HepG2 (cell line): ENCODE data around the gene OARD1. TPM values are rescaled to one million over a fixed set of nuclear protein-coding genes. Genes with fewer than 3 reads are reported as not detected.

Experiments
- GATAD2A ChIP-seq: IDR thresholded peaks from 2 replicates; pipeline ENCODE4 v1.6.1; 2016
- GZF1 ChIP-seq: sonication (generic); formaldehyde crosslinking; IDR thresholded peaks from 2 replicates; pipeline ENCODE4 v1.5.1; 2020; ENCODE audit warnings: mild to moderate bottlenecking, missing genetic modification reagents
- HNRNPUL1 ChIP-seq: fragments of 200-400 bp; formaldehyde crosslinking; IDR thresholded peaks from 2 replicates; pipeline ENCODE4 v1.6.1; 2017; ENCODE audit warnings: low read depth, mild to moderate bottlenecking, low read length, moderate library complexity
- IRF2 ChIP-seq: IDR thresholded peaks from 2 replicates; pipeline ENCODE4 v1.6.1; 2018; ENCODE audit warnings: missing genetic modification reagents, missing compliant biosample characterization
- MAFK ChIP-seq, 2 experiments: IDR thresholded peaks in 1 of 2; conservative IDR thresholded peaks in 1 of 2; 2 replicates each; pipeline ENCODE4 v1.6.1; 2011; ENCODE audit warnings: improper control_type of control experiment in 2 of 2, low read length in 2 of 2
- NFE2L1 ChIP-seq: sonication (generic); formaldehyde crosslinking; IDR thresholded peaks from 2 replicates; pipeline ENCODE4 v1.4.0; 2020; ENCODE audit warnings: missing genetic modification reagents, mild to moderate bottlenecking, borderline replicate concordance
- ONECUT2 ChIP-seq: sonication (generic); formaldehyde crosslinking; IDR thresholded peaks from 2 replicates; pipeline ENCODE4 v1.4.0; 2020; ENCODE audit warnings: missing genetic modification reagents
- POGZ ChIP-seq: sonication (generic); formaldehyde crosslinking; IDR thresholded peaks from 2 replicates; pipeline ENCODE4 v1.4.0; 2020; ENCODE audit warnings: mild to moderate bottlenecking, missing genetic modification reagents
- SOX13 ChIP-seq, 3 experiments: fragments of 450-650 bp in 1 of 3; sonication (generic) in 1 of 3; formaldehyde crosslinking in 1 of 3; IDR thresholded peaks in 2 of 3; conservative IDR thresholded peaks in 1 of 3; 2 replicates each; pipeline versions ENCODE4 v1.5.0 to v1.6.1; 2016 to 2020; ENCODE audit warnings: antibody characterized with exemption in 1 of 3, mild to moderate bottlenecking in 1 of 3, missing compliant biosample characterization in 1 of 3, missing genetic modification reagents in 1 of 3, moderate library complexity in 1 of 3
- YEATS4 ChIP-seq: sonication (generic); formaldehyde crosslinking; IDR thresholded peaks from 2 replicates; pipeline ENCODE4 v1.4.0; 2020; ENCODE audit warnings: missing genetic modification reagents, borderline replicate concordance
- ZBTB43 ChIP-seq: sonication (generic); formaldehyde crosslinking; conservative IDR thresholded peaks from 2 replicates; pipeline ENCODE4 v1.4.0; 2020; ENCODE audit warnings: missing genetic modification reagents
- ZFP37 ChIP-seq: sonication (generic); formaldehyde crosslinking; IDR thresholded peaks from 2 replicates; pipeline ENCODE4 v1.4.0; 2020; ENCODE audit warnings: missing genetic modification reagents, borderline replicate concordance
- ZMAT5 ChIP-seq: sonication (generic); formaldehyde crosslinking; IDR thresholded peaks from 2 replicates; pipeline ENCODE4 v1.5.0; 2020; ENCODE audit warnings: mild to moderate bottlenecking, low read depth, missing genetic modification reagents, borderline replicate concordance
- ZNF331 ChIP-seq: sonication (generic); formaldehyde crosslinking; IDR thresholded peaks from 2 replicates; pipeline ENCODE4 v1.4.0; 2020; ENCODE audit warnings: missing genetic modification reagents
- ZNF33B ChIP-seq: sonication (generic); formaldehyde crosslinking; IDR thresholded peaks from 2 replicates; pipeline ENCODE4 v1.5.1; 2020; ENCODE audit warnings: mild to moderate bottlenecking, missing genetic modification reagents
- ZNF547 ChIP-seq: sonication (generic); formaldehyde crosslinking; IDR thresholded peaks from 2 replicates; pipeline ENCODE4 v1.5.1; 2020; ENCODE audit warnings: mild to moderate bottlenecking, missing genetic modification reagents
- ZNF576 ChIP-seq: sonication (generic); formaldehyde crosslinking; IDR thresholded peaks from 2 replicates; pipeline ENCODE4 v1.4.0; 2020; ENCODE audit warnings: mild to moderate bottlenecking, missing genetic modification reagents
- ZNF644 ChIP-seq: IDR thresholded peaks from 2 replicates; pipeline ENCODE4 v1.6.1; 2016; ENCODE audit warnings: low read depth
- ZNF772 ChIP-seq: sonication (generic); formaldehyde crosslinking; IDR thresholded peaks from 2 replicates; pipeline ENCODE4 v1.5.0; 2020; ENCODE audit warnings: mild to moderate bottlenecking, missing genetic modification reagents
- polyA plus RNA-seq, 8 experiments: library from polyadenylated mRNA; depleted of rRNA in 3 of 8; stranded (reverse) in 7 of 8; unstranded in 1 of 8; fragments of >200 nt; fragmentation: Illumina TruSeq in 4 of 8; extraction: Trizol in 4 of 8; gene quantifications; 2 replicates each; pipeline versions ENCODE4 v1.2.1 to v1.2.3, GENCODE V29; 2011 to 2016; ENCODE audit warnings: low read depth in 4 of 8, missing spikeins in 1 of 8, mixed read lengths in 1 of 8; ENCODE audit not compliant: insufficient read depth in 1 of 8
- total RNA-seq, 5 experiments: library from RNA; depleted of rRNA; stranded (reverse); fragments of >200 nt; fragmentation: Illumina TruSeq; extraction: Trizol; gene quantifications; 2 replicates each; pipeline ENCODE4 v1.2.3, GENCODE V29; 2016; ENCODE audit warnings: low read depth in 1 of 5
- TF ChIP-seq, protein P1 (sequence below): IDR thresholded peaks from 2 replicates; pipeline ENCODE4 v1.6.1; 2016; ENCODE audit warnings: low read depth, borderline replicate concordance
- TF ChIP-seq, protein P2 (sequence below): sonication (generic); formaldehyde crosslinking; IDR thresholded peaks from 2 replicates; pipeline ENCODE4 v1.5.0; 2020; ENCODE audit warnings: missing genetic modification reagents, mild to moderate bottlenecking, borderline replicate concordance
- TF ChIP-seq, protein P3 (sequence below): sonication (generic); formaldehyde crosslinking; IDR thresholded peaks from 2 replicates; pipeline ENCODE4 v1.4.0; 2020; ENCODE audit warnings: low read depth, missing genetic modification reagents

Gene OARD1
- total and polyA plus RNA-seq, 2 of the 13 experiments (the other 11 are each of a cell fraction or from before 2014, with no cell fraction given), result 18.4 to 49.0 TPM

DNA sequence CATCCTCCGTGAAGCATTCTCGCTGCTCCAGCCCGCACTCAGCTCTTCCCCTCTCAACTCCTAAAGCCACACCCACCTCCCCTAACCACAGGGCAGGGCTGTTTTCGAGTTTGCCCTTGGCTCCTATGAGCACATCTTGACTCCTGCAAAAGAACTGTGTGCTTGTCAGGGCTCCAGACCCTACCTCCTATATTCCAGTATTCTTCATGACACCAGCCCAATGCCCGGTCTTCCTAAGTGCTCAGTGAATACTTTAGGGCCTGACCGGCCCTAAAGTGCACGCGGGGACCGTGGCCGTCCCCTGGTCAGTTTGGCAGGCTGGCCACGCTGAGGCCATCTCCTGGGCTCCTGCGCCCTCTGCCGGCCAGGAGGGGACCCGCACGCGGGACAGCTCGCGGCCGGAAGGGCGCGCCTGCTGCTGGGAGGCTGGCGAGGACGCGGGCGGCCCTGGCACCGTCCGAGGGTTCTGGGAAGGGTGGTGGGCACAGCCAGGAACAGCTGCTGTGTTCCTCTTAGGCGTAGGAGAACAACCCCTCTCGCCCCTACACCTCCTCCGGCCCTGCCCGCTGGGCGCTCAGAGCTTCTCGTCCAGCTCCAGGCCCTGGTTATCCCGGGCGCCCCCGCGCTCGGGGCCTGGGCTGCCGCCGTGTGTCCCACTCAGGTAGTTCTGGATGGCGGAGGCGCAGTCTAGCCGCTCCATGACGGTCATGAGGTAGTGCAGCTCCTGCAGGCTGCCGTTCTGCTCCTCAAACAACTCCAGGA lies 44.2 kb downstream of the OARD1 start (continued):
- TF ChIP-seq ZBTB43 (CRISPR knock-in tag), result 0 out of 2 replicates have a peak, but pooled peaks have one; percentile 29
- no peak for TF ChIP-seq ZMAT5
- TF ChIP-seq GATAD2A, result peak; percentile 33; the same call in 1 of the 2 replicates
- TF ChIP-seq GZF1, result no peak
- TF ChIP-seq ZFP37 (CRISPR knock-in tag), result 0 out of 2 replicates have a peak, but pooled peaks have one; percentile 19
- no peak for TF ChIP-seq HNRNPUL1
- peak; percentile 72 for TF ChIP-seq ZNF331 (CRISPR knock-in tag)
- TF ChIP-seq ZNF547 (CRISPR knock-in tag), result peak; percentile 91
- TF ChIP-seq YEATS4 (CRISPR knock-in tag), result peak; percentile 47; the same call in 1 of the 2 replicates
- TF ChIP-seq, protein P1, sequence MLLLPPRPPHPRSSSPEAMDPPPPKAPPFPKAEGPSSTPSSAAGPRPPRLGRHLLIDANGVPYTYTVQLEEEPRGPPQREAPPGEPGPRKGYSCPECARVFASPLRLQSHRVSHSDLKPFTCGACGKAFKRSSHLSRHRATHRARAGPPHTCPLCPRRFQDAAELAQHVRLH (CRISPR knock-in tag), result 0 out of 2 replicates have a peak, but pooled peaks have one; percentile 61
- TF ChIP-seq IRF2 (CRISPR knock-in tag), result peak; percentile 62; the same call in 1 of the 2 replicates
- TF ChIP-seq SOX13 (IDR thresholded peaks at IDR 0.05), result no peak
- peak in 1 of 2 experiments; percentile 23; a peak in 1 of 4 replicates for TF ChIP-seq SOX13 (CRISPR knock-in tag; conservative IDR thresholded peaks at IDR 0.05 in 1 of 2, IDR thresholded peaks at IDR 0.05 in 1 of 2)
- 0 out of 2 replicates have a peak, but pooled peaks have one; percentile 47 for TF ChIP-seq ONECUT2 (CRISPR knock-in tag)
- 0 out of 2 replicates have a peak, but pooled peaks have one; percentile 16 for TF ChIP-seq NFE2L1 (CRISPR knock-in tag)
- TF ChIP-seq ZNF644 (CRISPR knock-in tag), result 0 out of 2 replicates have a peak, but pooled peaks have one; percentile 24
- TF ChIP-seq ZNF576 (CRISPR knock-in tag), result peak; percentile 54; the same call in 1 of the 2 replicates
- no peak for TF ChIP-seq MAFK (conservative IDR thresholded peaks at IDR 0.05 in 1 of 2, IDR thresholded peaks at IDR 0.05 in 1 of 2; ENCODE audit: low read length in 2 of 2)
- peak; percentile 86 for TF ChIP-seq POGZ (CRISPR knock-in tag)
- TF ChIP-seq ZNF772 (CRISPR knock-in tag), result 0 out of 2 replicates have a peak, but pooled peaks have one; percentile 44
- TF ChIP-seq, protein P2, sequence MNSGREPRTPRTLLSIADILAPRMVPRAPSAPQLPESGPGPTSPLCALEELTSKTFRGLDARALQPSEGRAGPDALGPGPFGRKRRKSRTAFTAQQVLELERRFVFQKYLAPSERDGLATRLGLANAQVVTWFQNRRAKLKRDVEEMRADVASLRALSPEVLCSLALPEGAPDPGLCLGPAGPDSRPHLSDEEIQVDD (CRISPR knock-in tag), result peak; percentile 79; the same call in 1 of the 2 replicates
- TF ChIP-seq, protein P3, sequence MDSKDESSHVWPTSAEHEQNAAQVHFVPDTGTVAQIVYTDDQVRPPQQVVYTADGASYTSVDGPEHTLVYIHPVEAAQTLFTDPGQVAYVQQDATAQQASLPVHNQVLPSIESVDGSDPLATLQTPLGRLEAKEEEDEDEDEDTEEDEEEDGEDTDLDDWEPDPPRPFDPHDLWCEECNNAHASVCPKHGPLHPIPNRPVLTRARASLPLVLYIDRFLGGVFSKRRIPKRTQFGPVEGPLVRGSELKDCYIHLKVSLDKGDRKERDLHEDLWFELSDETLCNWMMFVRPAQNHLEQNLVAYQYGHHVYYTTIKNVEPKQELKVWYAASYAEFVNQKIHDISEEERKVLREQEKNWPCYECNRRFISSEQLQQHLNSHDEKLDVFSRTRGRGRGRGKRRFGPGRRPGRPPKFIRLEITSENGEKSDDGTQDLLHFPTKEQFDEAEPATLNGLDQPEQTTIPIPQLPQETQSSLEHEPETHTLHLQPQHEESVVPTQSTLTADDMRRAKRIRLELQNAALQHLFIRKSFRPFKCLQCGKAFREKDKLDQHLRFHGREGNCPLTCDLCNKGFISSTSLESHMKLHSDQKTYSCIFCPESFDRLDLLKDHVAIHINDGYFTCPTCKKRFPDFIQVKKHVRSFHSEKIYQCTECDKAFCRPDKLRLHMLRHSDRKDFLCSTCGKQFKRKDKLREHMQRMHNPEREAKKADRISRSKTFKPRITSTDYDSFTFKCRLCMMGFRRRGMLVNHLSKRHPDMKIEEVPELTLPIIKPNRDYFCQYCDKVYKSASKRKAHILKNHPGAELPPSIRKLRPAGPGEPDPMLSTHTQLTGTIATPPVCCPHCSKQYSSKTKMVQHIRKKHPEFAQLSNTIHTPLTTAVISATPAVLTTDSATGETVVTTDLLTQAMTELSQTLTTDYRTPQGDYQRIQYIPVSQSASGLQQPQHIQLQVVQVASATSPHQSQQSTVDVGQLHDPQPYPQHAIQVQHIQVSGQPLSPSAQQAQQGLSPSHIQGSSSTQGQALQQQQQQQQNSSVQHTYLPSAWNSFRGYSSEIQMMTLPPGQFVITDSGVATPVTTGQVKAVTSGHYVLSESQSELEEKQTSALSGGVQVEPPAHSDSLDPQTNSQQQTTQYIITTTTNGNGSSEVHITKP (CRISPR knock-in tag), result no peak
- TF ChIP-seq ZNF33B (CRISPR knock-in tag), result peak; percentile 77; the same call in 1 of the 2 replicates
